ENCODE data around the gene CHURC1.

CHURC1 gene

GRCh38 chr14:64932231-64932630 lies 18.0 kb downstream of the CHURC1 start:
- H4K8ac ChIP-seq (ENCODE audit: low read depth, low read length), result no peak overlapping the region
- H3K27me3 ChIP-seq (ENCODE audit: control insufficient read depth in 3 of 3, insufficient read depth in 3 of 3, low read depth in 1 of 3, low read length in 3 of 3), result no peaks in the 10 kb centered on the region
- no peaks in the 10 kb centered on the region for H3K79me1 ChIP-seq (ENCODE audit: low read depth, low read length)
- no peak for DNase-seq (ENCODE audit: low spot score)
- no peak overlapping the region for H2AK5ac ChIP-seq (ENCODE audit: low read depth, low read length)
- no peak overlapping the region for H3K4me3 ChIP-seq (ENCODE audit: low read length in 2 of 2)
- H2BK12ac ChIP-seq (ENCODE audit: low read length), result no peak overlapping the region
- H3K9me3 ChIP-seq (replicated peaks in 1 of 2; ENCODE audit: control insufficient read depth in 2 of 2, insufficient read depth in 1 of 2, low read depth in 1 of 2, low read length in 2 of 2), result no peaks in the 10 kb centered on the region
- H2BK15ac ChIP-seq (ENCODE audit: low read length), result no peak overlapping the region
- H3K4me2 ChIP-seq (ENCODE audit: insufficient read depth, low read length, poor library complexity, severe bottlenecking), result no peak overlapping the region
- H2BK5ac ChIP-seq (ENCODE audit: low read length), result no peak overlapping the region
- no peak overlapping the region for H3K23ac ChIP-seq (ENCODE audit: low read depth, low read length, poor library complexity)
- no peak overlapping the region for H2BK120ac ChIP-seq (ENCODE audit: low read depth, low read length)
- no peak overlapping the region for H3K27ac ChIP-seq (replicated peaks; ENCODE audit: low read length)
- H3K14ac ChIP-seq (ENCODE audit: low read length), result no peak overlapping the region
- H3K36me3 ChIP-seq (replicated peaks in 1 of 2; ENCODE audit: control insufficient read depth in 2 of 2, insufficient read depth in 2 of 2, low read length in 2 of 2), result peaks cover 2 to 81% of the 10 kb centered on the region in 2 donors
- no peak overlapping the region for H3K9ac ChIP-seq (ENCODE audit: low read depth, low read length, poor library complexity)
- no peak overlapping the region for H2AFZ ChIP-seq (ENCODE audit: low read length)
- no peak overlapping the region for H3K4ac ChIP-seq (ENCODE audit: low read length)
- peaks cover 0 to 13% of the 10 kb centered on the region in 2 donors for H3K4me1 ChIP-seq (ENCODE audit: control insufficient read depth in 2 of 2, insufficient read depth in 1 of 2, low read depth in 1 of 2, low read length in 2 of 2)
- H4K91ac ChIP-seq (ENCODE audit: low read depth, low read length, poor library complexity), result no peak overlapping the region
- H3K18ac ChIP-seq (ENCODE audit: low read length), result no peak overlapping the region

- no peak overlapping the region for H2BK5ac ChIP-seq (ENCODE audit: low read length)
- H2AK5ac ChIP-seq (ENCODE audit: low read depth, low read length), result no peak overlapping the region
- H4K91ac ChIP-seq (ENCODE audit: low read depth, low read length, poor library complexity), result no peak overlapping the region
- H3K9me3 ChIP-seq (replicated peaks in 1 of 2; ENCODE audit: control insufficient read depth in 2 of 2, insufficient read depth in 1 of 2, low read depth in 1 of 2, low read length in 2 of 2), result no peaks in the 10 kb centered on the region
- no peaks in the 10 kb centered on the region for H3K79me1 ChIP-seq (ENCODE audit: low read depth, low read length)
- no peak overlapping the region for H2AFZ ChIP-seq (ENCODE audit: low read length)
- no peaks in the 10 kb centered on the region for H3K27me3 ChIP-seq (ENCODE audit: control insufficient read depth in 3 of 3, insufficient read depth in 3 of 3, low read depth in 1 of 3, low read length in 3 of 3)
- H2BK120ac ChIP-seq (ENCODE audit: low read depth, low read length), result no peak overlapping the region
- DNase-seq (ENCODE audit: low spot score), result no peak
- H3K18ac ChIP-seq (ENCODE audit: low read length), result no peak overlapping the region
- H3K4me1 ChIP-seq (ENCODE audit: control insufficient read depth in 2 of 2, insufficient read depth in 1 of 2, low read depth in 1 of 2, low read length in 2 of 2), result peaks cover 1 to 13% of the 10 kb centered on the region in 2 donors
- H3K14ac ChIP-seq (ENCODE audit: low read length), result no peak overlapping the region
- H3K4me3 ChIP-seq (ENCODE audit: low read length in 2 of 2), result no peak overlapping the region
- no CpG with 5 or more reads among the region's 1 CpG for WGBS, 2 donors (ENCODE audit: extremely low coverage in 2 of 2, insufficient read length in 2 of 2, insufficient replicate concordance in 1 of 2)
- peaks cover 0 to 67% of the 10 kb centered on the region in 2 donors for H3K36me3 ChIP-seq (replicated peaks in 1 of 2; ENCODE audit: control insufficient read depth in 2 of 2, insufficient read depth in 2 of 2, low read length in 2 of 2)
- H3K4me2 ChIP-seq (ENCODE audit: insufficient read depth, low read length, poor library complexity, severe bottlenecking), result no peak overlapping the region
- H3K23ac ChIP-seq (ENCODE audit: low read depth, low read length, poor library complexity), result no peak overlapping the region
- no peak overlapping the region for H3K27ac ChIP-seq (replicated peaks; ENCODE audit: low read length)
- H3K4ac ChIP-seq (ENCODE audit: low read length), result no peak overlapping the region
- H2BK15ac ChIP-seq (ENCODE audit: low read length), result no peak overlapping the region
- no peak overlapping the region for H2BK12ac ChIP-seq (ENCODE audit: low read length)
- H4K8ac ChIP-seq (ENCODE audit: low read depth, low read length), result no peak overlapping the region
- no peak overlapping the region for H3K9ac ChIP-seq (ENCODE audit: low read depth, low read length, poor library complexity)
Observed at GRCh38 chr14:64934338-64934929, 20.2 kb downstream of the CHURC1 start.

GRCh38 chr14:64935508-64935907 lies 21.3 kb downstream of the CHURC1 start:
- Histone ChIP-seq H3K4ac (ENCODE audit: low read length) (no peak overlapping the region), H4K8ac (ENCODE audit: low read depth, low read length) (no peak overlapping the region), H2BK15ac (ENCODE audit: low read length) (no peak overlapping the region), H3K36me3 (replicated peaks in 1 of 2; ENCODE audit: control insufficient read depth in 2 of 2, insufficient read depth in 2 of 2, low read length in 2 of 2) (peaks cover 0 to 62% of the 10 kb centered on the region in 2 donors), H3K79me1 (ENCODE audit: low read depth, low read length) (no peaks in the 10 kb centered on the region), H2AFZ (ENCODE audit: low read length) (no peak overlapping the region), H3K4me2 (ENCODE audit: insufficient read depth, low read length, poor library complexity, severe bottlenecking) (no peak overlapping the region), H3K9ac (ENCODE audit: low read depth, low read length, poor library complexity) (no peak overlapping the region), H3K18ac (ENCODE audit: low read length) (no peak overlapping the region), H3K27me3 (ENCODE audit: control insufficient read depth in 3 of 3, insufficient read depth in 3 of 3, low read depth in 1 of 3, low read length in 3 of 3) (no peaks in the 10 kb centered on the region), H3K9me3 (replicated peaks in 1 of 2; ENCODE audit: control insufficient read depth in 2 of 2, insufficient read depth in 1 of 2, low read depth in 1 of 2, low read length in 2 of 2) (no peaks in the 10 kb centered on the region), H2AK5ac (ENCODE audit: low read depth, low read length) (no peak overlapping the region), H3K23ac (ENCODE audit: low read depth, low read length, poor library complexity) (no peak overlapping the region), H3K27ac (replicated peaks; ENCODE audit: low read length) (no peak overlapping the region), H2BK120ac (ENCODE audit: low read depth, low read length) (no peak overlapping the region), H3K4me3 (ENCODE audit: low read length in 2 of 2) (no peak overlapping the region), H3K14ac (ENCODE audit: low read length) (no peak overlapping the region), H4K91ac (ENCODE audit: low read depth, low read length, poor library complexity) (no peak overlapping the region), H2BK12ac (ENCODE audit: low read length) (no peak overlapping the region), H3K4me1 (ENCODE audit: control insufficient read depth in 2 of 2, insufficient read depth in 1 of 2, low read depth in 1 of 2, low read length in 2 of 2) (peaks cover 1 to 13% of the 10 kb centered on the region in 2 donors), H2BK5ac (ENCODE audit: low read length) (no peak overlapping the region)
- no peak for DNase-seq (ENCODE audit: low spot score)
- no CpG with 5 or more reads among the region's 2 CpGs for WGBS, 2 donors (ENCODE audit: extremely low coverage in 2 of 2, insufficient read length in 2 of 2, insufficient replicate concordance in 1 of 2)

- Histone ChIP-seq H3K27ac (replicated peaks; ENCODE audit: low read length) (no peak overlapping the region), H3K9me3 (replicated peaks in 1 of 2; ENCODE audit: control insufficient read depth in 2 of 2, insufficient read depth in 1 of 2, low read depth in 1 of 2, low read length in 2 of 2) (no peaks in the 10 kb centered on the region), H2BK12ac (ENCODE audit: low read length) (no peak overlapping the region), H4K8ac (ENCODE audit: low read depth, low read length) (no peak overlapping the region), H2BK5ac (ENCODE audit: low read length) (no peak overlapping the region), H3K79me1 (ENCODE audit: low read depth, low read length) (no peaks in the 10 kb centered on the region), H3K36me3 (replicated peaks in 1 of 2; ENCODE audit: control insufficient read depth in 2 of 2, insufficient read depth in 2 of 2, low read length in 2 of 2) (peaks cover 3 to 47% of the 10 kb centered on the region in 2 donors), H3K27me3 (ENCODE audit: control insufficient read depth in 3 of 3, insufficient read depth in 3 of 3, low read depth in 1 of 3, low read length in 3 of 3) (no peaks in the 10 kb centered on the region), H4K91ac (ENCODE audit: low read depth, low read length, poor library complexity) (no peak overlapping the region), H2BK15ac (ENCODE audit: low read length) (no peak overlapping the region), H3K9ac (ENCODE audit: low read depth, low read length, poor library complexity) (no peak overlapping the region), H3K4me1 (ENCODE audit: control insufficient read depth in 2 of 2, insufficient read depth in 1 of 2, low read depth in 1 of 2, low read length in 2 of 2) (peaks cover 1 to 2% of the 10 kb centered on the region in 2 donors), H3K18ac (ENCODE audit: low read length) (no peak overlapping the region), H3K4me2 (ENCODE audit: insufficient read depth, low read length, poor library complexity, severe bottlenecking) (no peak overlapping the region), H2BK120ac (ENCODE audit: low read depth, low read length) (no peak overlapping the region), H2AFZ (ENCODE audit: low read length) (no peak overlapping the region), H3K4me3 (ENCODE audit: low read length in 2 of 2) (no peak overlapping the region), H2AK5ac (ENCODE audit: low read depth, low read length) (no peak overlapping the region), H3K14ac (ENCODE audit: low read length) (no peak overlapping the region), H3K23ac (ENCODE audit: low read depth, low read length, poor library complexity) (no peak overlapping the region), H3K4ac (ENCODE audit: low read length) (no peak overlapping the region)
- DNase-seq (ENCODE audit: low spot score), result no peak
- no CpG with 5 or more reads among the region's 1 CpG for WGBS, 2 donors (ENCODE audit: extremely low coverage in 2 of 2, insufficient read length in 2 of 2, insufficient replicate concordance in 1 of 2)
Observed at GRCh38 chr14:64937171-64937820, 23.0 kb downstream of the CHURC1 start.
